SK-N-SH (cell line): ENCODE measurements around the gene RNF187. TPM values are rescaled to one million over a fixed set of nuclear protein-coding genes. Genes with fewer than 3 reads are reported as not detected.

Experiments
- CTCF ChIA-PET: fragments of 300-600, 350-600 bp; formaldehyde crosslinking; extraction: SDS; loops from one replicate; lab custom pipeline; 2021; lab: Yijun Ruan, JAX
- POLR2A ChIA-PET: fragments of 350-600 bp; sonication (Branson Sonifier 250); formaldehyde crosslinking; extraction: SDS; loops from one replicate; lab custom pipeline; 2020; ENCODE audit warnings: antibody characterized with exemption, inconsistent platforms; lab: Yijun Ruan, JAX
- DNase-seq: peaks from one replicate; pipeline ENCODE4 v3.0.0; 2012
- H2AFZ ChIP-seq: fragments of 200-600 bp; sonication (generic); 2 replicates; pipeline ENCODE4 v1.8.1; 2016; ENCODE audit warnings: antibody characterized with exemption, mild to moderate bottlenecking, low read depth
- H3F3A ChIP-seq: fragments of 200-600 bp; sonication (generic); replicated peaks from 2 replicates; pipeline ENCODE3; 2016; ENCODE audit warnings: antibody characterized with exemption, mild to moderate bottlenecking; ENCODE audit not compliant: insufficient read depth
- H3K27ac ChIP-seq, 2 experiments: fragments of 200-500 bp in 1 of 2; fragments of 200-600 bp in 1 of 2; sonication (Bioruptor generic) in 1 of 2; sonication (generic), shearing (Covaris generic) in 1 of 2; 2 replicates each; pipeline versions ENCODE4 v1.5.1 to v1.6.1; 2014 to 2016; ENCODE audit warnings: low read depth in 2 of 2, inconsistent platforms in 1 of 2, low read length in 1 of 2, mild to moderate bottlenecking in 1 of 2, mixed read lengths in 1 of 2
- H3K27me3 ChIP-seq: fragments of 200-600 bp; sonication (generic), shearing (Covaris generic); 2 replicates; pipeline ENCODE4 v1.6.1; 2016; ENCODE audit warnings: mixed run types; ENCODE audit not compliant: insufficient read depth
- H3K36me3 ChIP-seq, 2 experiments: fragments of 200-500 bp in 1 of 2; fragments of 200-600 bp in 1 of 2; sonication (Bioruptor generic) in 1 of 2; sonication (generic) in 1 of 2; replicated peaks in 1 of 2; 2 replicates each; pipeline versions ENCODE3 to v1.5.1; 2014 to 2016; ENCODE audit warnings: low read length in 1 of 2, mild to moderate bottlenecking in 1 of 2; ENCODE audit not compliant: insufficient read depth in 2 of 2, control insufficient read depth in 1 of 2
- H3K4me1 ChIP-seq, 2 experiments: fragments of 200-500 bp in 1 of 2; fragments of 200-600 bp in 1 of 2; sonication (Bioruptor generic) in 1 of 2; sonication (generic), shearing (Covaris generic) in 1 of 2; 2 replicates each; pipeline versions ENCODE4 v1.5.1 to v1.6.1; 2014 to 2016; ENCODE audit warnings: low read depth in 1 of 2, low read length in 1 of 2, mixed run types in 1 of 2; ENCODE audit not compliant: insufficient read depth in 2 of 2, control insufficient read depth in 1 of 2
- H3K4me2 ChIP-seq: fragments of 200-600 bp; sonication (generic), shearing (Covaris generic); 2 replicates; pipeline ENCODE4 v1.6.1; 2017; ENCODE audit warnings: mixed run types
- H3K4me3 ChIP-seq, 2 experiments: fragments of 200-500 bp in 1 of 2; fragments of 200-600 bp in 1 of 2; sonication (Bioruptor generic) in 1 of 2; sonication (generic), shearing (Covaris generic) in 1 of 2; 2 replicates each; pipeline versions ENCODE4 v1.5.1 to v1.8.1; 2014 to 2016; ENCODE audit warnings: low read depth in 2 of 2, inconsistent platforms in 1 of 2, low read length in 1 of 2, mild to moderate bottlenecking in 1 of 2, mixed read lengths in 1 of 2, moderate library complexity in 1 of 2
- H3K79me2 ChIP-seq: fragments of 200-600 bp; sonication (generic); 2 replicates; pipeline ENCODE4 v1.8.1; 2017; ENCODE audit warnings: mild to moderate bottlenecking; ENCODE audit not compliant: insufficient read depth
- H3K9ac ChIP-seq: fragments of 200-600 bp; sonication (generic); 2 replicates; pipeline ENCODE4 v1.6.1; 2017; ENCODE audit warnings: mixed run types
- H3K9me2 ChIP-seq: fragments of 200-600 bp; sonication (generic); 2 replicates; pipeline ENCODE4 v1.6.1; 2017; ENCODE audit warnings: mixed run types
- H3K9me3 ChIP-seq: fragments of 200-600 bp; sonication (generic); 2 replicates; pipeline ENCODE4 v1.6.1; 2017; ENCODE audit warnings: mixed run types, mild to moderate bottlenecking, moderate library complexity
- H4K20me1 ChIP-seq: fragments of 200-600 bp; sonication (generic); 2 replicates; pipeline ENCODE4 v1.6.1; 2017; ENCODE audit warnings: mild to moderate bottlenecking, mixed run types; ENCODE audit not compliant: insufficient read depth
- CHD2 ChIP-seq: fragments of 150-350 bp; IDR thresholded peaks from 2 replicates; pipeline ENCODE4 v1.6.1; 2018; ENCODE audit warnings: low read length; ENCODE audit not compliant: partially characterized antibody
- CTCF ChIP-seq: fragments of 200-600 bp; sonication (generic); IDR thresholded peaks from 2 replicates; pipeline ENCODE4 v1.6.1; 2017; ENCODE audit warnings: antibody characterized with exemption, mild to moderate bottlenecking, moderate library complexity
- EP300 ChIP-seq, 2 experiments: IDR thresholded peaks; 2 replicates each; pipeline versions ENCODE4 v1.4.0 to v1.6.1; 2012; ENCODE audit warnings: borderline replicate concordance in 1 of 2, low read depth in 1 of 2, low read length in 1 of 2
- GATA2 ChIP-seq: sonication (generic); formaldehyde crosslinking; IDR thresholded peaks from 2 replicates; pipeline ENCODE4 v1.5.0; 2020; ENCODE audit warnings: mild to moderate bottlenecking, missing genetic modification reagents
- NRF1 ChIP-seq: IDR thresholded peaks from 2 replicates; pipeline ENCODE4 v1.6.1; 2012; ENCODE audit warnings: low read depth, mild to moderate bottlenecking, low read length
- REST ChIP-seq: IDR thresholded peaks from 2 replicates; pipeline ENCODE4 v1.6.1; 2012; ENCODE audit warnings: mild to moderate bottlenecking, low read depth, low read length, moderate library complexity
- SMC3 ChIP-seq: IDR thresholded peaks from 2 replicates; pipeline ENCODE4 v1.6.1; 2012; ENCODE audit warnings: low read depth, low read length, improper control_type of control experiment
- WGBS: methylation state at CpG from one replicate; pipeline ENCODE4 v1.1.6; 2017; ENCODE audit warnings: low lambda C conversion rate; 5-methylcytosine and 5-hydroxymethylcytosine counted together
- polyA plus RNA-seq, 3 experiments: library from polyadenylated mRNA; depleted of rRNA; stranded (reverse); fragments of >200 nt; gene quantifications; 2 replicates each; pipeline ENCODE4 v1.2.3, GENCODE V29; 2012

Gene RNF187
- polyA plus RNA-seq, 1 of the 3 experiments (the other 2 are of a cell fraction) = 71.1 TPM

GRCh38 chr1:228446852-228447251, 40.3 kb upstream of the RNF187 start:
- Histone ChIP-seq H3K36me3 (no peaks in the 10 kb centered on the region), H4K20me1 (no peaks in the 10 kb centered on the region), H3K79me2 (no peaks in the 10 kb centered on the region), H3K9ac (no peak overlapping the region), H3K9me2 (no peaks in the 10 kb centered on the region), H3K4me3 (no peak overlapping the region), H2AFZ (no peak overlapping the region), H3K27me3 (no peaks in the 10 kb centered on the region), H3F3A (no peaks in the 10 kb centered on the region), H3K27ac (no peak overlapping the region), H3K4me1 (no peaks in the 10 kb centered on the region), H3K9me3 (no peaks in the 10 kb centered on the region), H3K4me2 (no peak overlapping the region)
- TF ChIP-seq CHD2 (no peak), REST (no peak), GATA2 (CRISPR knock-in tag) (no peak)
- no peak for DNase-seq
- 88% methylated on average over 15 of the region's 15 CpGs for WGBS
- POLR2A ChIA-PET = no interaction called here
- CTCF ChIA-PET = no interaction called here

GRCh38 chr1:228448372-228448771, 38.8 kb upstream of the RNF187 start:
- POLR2A ChIA-PET = no interaction called here

More at GRCh38 chr1:228448372-228448771, 38.8 kb upstream of the RNF187 start:
- CTCF ChIA-PET = no interaction called here
- Histone ChIP-seq H3K27me3 (no peaks in the 10 kb centered on the region), H3K4me1 (peaks cover 0 to 5% of the 10 kb centered on the region in 2 experiments; a peak in 1 of 4 replicates), H3K9me3 (no peaks in the 10 kb centered on the region), H3F3A (no peaks in the 10 kb centered on the region), H3K36me3 (no peaks in the 10 kb centered on the region), H3K79me2 (no peaks in the 10 kb centered on the region), H3K9me2 (no peaks in the 10 kb centered on the region), H2AFZ (no peak overlapping the region)
- DNase-seq = no peak
- WGBS = 71% methylated on average over 6 of the region's 6 CpGs
- TF ChIP-seq CTCF (no peak), REST (no peak), GATA2 (CRISPR knock-in tag) (no peak), NRF1 (no peak), SMC3 (no peak), EP300 (IDR thresholded peaks at IDR 0.05; ENCODE audit: borderline replicate concordance in 1 of 2, low read depth in 1 of 2, low read length in 1 of 2) (no peak), CHD2 (no peak)
- TF ChIP-seq, all 33 proteins: peak for 0
- Histone ChIP-seq H3K9ac (no peak overlapping the region), H3K4me3 (no peak overlapping the region), H4K20me1 (no peaks in the 10 kb centered on the region), H3K27ac (no peak overlapping the region), H3K4me2 (no peak overlapping the region)
